GM21381 (cell line): Measurements from ENCODE around the gene POLR1A.

Experiments used
- ATAC-seq: cut with Tn5 transposase; IDR thresholded peaks from one replicate; pipeline ENCODE4 v1.9.1; 2021; ENCODE audit warnings: mild to moderate bottlenecking, moderate library complexity; ENCODE audit not compliant: unreplicated experiment

POLR1A gene

DNA sequence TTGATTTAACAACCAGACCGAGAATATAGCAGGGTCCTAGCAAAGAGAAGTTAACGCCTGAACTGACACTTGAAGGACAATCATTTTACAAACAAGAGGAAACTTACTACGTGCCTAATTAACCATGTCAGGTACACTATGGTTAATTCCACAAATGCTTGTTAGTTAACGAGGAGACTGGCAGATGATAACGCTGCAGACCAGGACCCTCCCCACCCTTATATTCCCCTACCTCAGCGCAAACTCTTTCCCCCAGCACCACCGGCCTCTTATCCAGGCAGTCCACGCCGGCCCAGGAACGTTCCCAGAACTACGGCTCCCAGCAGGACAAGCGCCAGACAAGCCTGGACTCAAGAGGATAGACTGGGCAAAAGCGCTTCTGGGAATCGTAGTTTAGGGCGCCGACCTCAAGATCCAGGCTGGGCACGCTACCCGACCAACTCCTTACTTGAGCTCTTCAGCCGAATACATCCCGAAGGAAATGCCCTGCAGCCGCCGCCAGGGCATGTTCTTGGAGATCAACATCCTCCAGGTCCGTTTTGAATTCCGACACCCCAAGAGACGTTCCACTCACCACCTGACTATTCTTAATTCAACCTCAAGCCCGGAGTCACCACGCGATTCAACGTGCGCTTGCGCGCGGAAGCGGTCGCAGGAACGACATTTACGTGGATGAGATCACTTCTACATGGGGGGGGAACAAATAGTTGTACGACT is at the start of gene POLR1A:
Gene POLR1A (minus strand): TSS at position 635 of the 717 bp plus-strand sequence. CDS start 110 bp downstream, at position 525.
- peak; percentile 64 for ATAC-seq

DNA sequence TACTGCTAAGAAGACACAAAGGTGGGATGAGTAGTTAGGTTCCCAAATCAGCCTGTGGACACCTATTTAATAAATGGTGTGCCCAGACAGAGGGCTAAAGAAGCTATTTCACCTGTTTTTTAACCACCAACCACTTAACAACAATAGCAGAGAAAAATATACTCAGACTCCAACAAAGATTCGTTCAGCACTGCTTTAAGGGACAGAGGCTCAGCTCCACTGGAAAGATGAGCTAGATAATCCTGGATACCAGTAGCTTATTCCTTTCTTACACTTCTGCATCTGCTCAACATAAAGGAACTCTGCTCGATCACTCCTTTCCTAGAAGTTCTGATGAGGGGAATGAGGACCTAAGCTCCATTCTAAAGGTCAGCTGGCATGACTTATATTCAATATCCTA is 44.8 kb upstream of the POLR1A start:
- no peak for ATAC-seq

DNA sequence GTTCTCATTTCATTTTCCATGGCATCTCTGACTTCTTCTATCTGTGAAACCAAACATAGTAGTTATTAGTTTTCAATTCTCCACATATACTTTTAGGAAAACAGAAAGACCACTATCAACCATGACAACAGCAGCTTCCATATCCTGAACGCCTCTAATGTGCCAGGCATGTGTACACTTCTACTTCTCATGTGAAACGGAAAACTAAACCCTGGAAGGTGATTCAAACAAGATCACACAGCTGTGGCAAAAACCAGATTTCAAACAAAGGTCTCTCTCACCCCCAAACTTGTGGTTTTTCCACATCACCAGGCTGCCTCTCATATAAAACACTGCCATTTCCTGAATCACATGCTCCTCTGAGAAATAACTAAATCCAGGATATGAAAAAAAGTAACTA is 42.1 kb upstream of the POLR1A start:
- ATAC-seq: no peak

DNA sequence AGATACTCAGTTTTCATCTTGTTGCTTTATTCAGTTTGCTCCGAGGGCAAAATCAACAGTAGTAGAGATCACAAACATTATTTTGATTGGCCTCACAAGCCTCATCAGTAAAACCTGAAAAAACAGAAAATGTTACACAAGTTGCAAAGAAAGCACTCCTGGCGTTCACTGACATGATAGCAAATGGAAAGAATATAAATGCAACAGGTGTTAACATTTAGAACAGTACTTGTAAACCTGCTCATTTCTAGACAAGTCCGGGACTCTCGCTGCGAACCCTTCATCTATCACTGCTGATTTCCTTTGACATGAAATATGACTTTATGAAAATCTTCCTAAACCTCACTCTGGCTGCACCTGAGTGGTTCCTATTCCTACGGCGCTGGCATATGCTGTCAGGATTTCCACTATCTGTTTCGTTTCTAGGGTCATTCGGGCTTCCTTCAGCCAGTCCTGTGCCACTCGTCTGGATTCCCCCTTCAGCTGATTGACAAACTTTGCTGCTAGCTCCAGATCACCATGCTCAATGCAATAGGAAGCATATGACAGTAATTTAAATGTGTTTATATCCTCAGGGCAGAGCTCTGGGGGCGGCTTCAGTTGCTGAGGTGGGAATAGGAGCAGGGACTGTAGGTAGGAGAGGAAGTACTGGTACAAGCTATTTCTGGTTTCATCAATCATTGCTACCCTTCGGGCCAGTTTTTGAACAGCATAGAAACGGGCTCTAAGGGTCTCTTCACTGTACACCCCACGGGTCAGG is 38.4 kb upstream of the POLR1A start:
- ATAC-seq: no peak

DNA sequence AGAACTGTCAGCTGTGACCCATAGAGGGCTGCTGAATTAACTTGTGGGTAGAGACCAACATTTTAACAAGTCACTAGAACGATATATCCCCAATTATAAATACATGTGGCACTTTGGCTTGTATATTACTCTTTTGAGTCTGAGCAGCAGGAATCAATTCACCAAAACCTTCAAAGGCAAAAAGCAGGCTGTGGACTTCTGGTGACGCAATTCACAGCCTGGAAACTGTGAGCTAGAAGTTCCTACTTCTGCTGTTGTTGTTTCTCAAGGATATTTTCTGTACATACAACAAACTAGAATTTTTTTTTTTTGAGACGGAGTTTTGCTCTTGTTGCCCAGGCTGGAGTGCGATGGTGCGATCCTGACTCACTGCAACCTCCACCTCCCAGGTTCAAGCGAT is 37.6 kb upstream of the POLR1A start:
- no peak for ATAC-seq

DNA sequence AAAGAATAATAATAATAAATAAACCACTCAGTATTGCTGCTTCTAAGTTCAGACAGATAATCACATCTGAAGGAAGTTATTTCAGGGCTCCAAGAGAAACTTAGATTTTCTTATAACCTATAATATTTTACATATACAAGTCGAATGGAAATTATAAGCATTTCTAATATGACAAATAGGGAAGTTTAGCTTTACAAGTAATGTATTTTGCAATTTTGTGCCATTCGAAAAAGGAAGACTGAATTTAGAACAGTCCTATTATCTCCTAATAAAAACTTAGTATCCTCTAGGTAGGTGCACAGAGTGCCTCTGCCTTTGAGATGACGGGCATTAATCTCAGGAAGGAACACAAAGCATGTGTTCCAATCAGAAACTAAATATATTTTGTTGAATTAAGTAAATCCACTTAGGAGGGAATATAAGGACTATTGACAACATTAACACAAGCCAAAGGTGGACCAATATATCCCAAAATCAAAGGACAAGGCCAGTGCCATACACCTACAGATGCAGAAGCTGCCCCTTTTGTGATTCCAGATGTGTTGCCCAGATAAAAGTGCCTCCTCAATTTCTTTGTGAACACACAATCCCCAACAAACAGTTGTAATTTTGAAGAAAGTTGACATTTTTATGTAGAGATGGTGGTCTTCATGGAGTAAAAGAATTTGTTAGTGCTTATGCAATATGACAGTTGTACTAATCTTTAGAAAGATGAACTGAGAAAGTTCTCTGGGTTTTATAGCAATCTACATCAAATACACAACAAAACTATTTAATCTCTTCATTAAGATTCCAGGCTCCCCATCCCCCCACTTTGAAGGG is 37.0 kb upstream of the POLR1A start:
- no peak for ATAC-seq

DNA sequence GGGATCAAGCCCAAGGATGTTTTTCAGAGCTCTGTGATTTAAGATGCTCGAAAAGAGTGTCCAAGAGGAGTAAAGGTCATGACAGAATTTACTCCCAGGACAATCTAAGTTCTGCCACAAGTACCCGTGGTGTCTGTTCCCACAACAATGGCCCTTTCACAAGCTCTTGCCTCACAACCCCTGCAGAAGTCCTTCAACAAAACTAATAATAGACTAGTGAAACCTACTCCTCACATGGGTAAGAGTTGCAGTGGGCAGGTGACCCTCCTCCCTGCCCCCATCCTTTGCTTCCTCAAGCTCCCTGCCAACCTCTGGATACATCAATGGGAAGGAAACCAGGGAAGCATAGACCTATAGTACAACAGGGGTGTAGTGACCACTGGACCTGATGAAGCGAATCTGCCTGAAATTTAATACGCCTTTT is 35.3 kb upstream of the POLR1A start:
- ATAC-seq: no peak

DNA sequence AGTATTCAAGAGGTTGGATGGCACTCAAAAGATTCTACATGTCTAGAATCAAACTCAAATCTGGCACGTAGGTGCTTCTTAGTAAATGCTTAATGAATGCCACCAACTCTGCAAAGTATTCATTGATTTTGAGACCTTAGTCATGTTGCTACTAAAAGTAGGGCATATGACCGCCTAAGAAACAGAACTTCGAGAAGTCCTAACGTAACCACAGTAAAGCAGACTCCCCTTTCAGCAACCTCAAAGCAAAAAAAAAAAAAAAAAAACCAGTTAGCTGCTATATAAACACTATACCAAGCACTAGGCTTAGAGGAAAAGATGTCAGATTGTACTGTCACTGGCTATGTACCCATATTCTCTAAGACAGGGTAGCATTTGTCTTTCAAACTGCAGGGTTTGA is 34.3 kb upstream of the POLR1A start:
- ATAC-seq: no peak

DNA sequence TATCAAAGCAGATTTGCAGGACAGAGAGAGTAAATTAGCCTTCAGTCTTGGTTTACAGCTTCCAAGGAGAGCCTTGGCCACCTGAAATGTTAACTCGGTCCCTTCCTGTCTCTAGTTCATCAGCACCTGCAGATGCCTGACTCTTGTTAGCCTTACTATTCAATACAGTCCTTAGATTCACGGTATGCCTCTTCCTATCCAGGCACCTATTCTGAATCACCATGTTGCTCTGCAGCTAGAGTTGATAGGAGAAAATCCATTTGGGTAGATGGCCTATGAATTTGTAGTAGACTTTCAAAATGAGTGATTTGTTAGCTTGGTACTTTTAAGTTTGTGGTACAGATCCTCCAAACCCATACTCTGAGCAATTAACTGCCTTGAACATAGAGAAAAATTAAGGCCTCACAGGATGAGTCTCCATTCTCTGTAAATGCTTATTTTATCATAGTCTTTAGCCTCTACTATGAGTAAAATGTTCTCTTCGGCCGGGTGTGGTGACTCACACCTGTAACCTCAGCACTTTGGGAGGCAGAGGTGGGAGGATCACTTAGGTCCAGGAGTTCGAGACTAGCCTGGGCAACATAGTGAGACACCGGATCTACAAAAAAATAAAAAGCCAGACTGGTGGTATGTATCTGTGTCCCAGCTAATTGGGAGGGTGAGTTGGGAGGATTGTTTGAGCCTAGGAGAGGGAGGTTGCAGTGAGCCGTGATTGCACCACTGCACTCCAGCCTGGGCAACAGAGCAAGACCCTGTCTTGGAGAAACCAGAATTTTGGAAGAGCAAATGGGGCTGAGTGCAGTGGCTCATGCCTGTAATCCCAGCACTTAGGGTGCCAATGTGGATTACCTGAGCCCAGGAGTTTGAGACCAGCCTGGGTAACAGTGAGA is 33.3 kb upstream of the POLR1A start:
- no peak for ATAC-seq

DNA sequence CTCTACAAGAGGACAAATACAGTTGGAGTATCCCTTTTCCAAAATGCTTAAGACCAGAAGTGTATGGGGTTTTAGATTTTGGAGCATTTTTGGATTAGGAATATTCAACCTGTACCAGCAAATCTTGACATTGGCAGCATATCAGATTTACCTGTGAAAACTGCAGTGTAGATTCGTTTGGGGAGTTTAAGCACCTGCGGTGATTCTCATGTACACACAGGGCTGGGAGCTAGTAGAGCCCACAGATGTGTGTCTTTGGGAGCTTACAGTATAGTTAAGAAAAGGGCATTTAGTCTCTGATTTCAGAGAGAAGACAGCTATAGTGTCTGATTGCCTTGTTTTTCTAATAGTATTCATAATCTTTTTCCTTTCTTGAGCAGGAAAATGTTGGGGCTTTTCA is 30.5 kb upstream of the POLR1A start:
- ATAC-seq: no peak

DNA sequence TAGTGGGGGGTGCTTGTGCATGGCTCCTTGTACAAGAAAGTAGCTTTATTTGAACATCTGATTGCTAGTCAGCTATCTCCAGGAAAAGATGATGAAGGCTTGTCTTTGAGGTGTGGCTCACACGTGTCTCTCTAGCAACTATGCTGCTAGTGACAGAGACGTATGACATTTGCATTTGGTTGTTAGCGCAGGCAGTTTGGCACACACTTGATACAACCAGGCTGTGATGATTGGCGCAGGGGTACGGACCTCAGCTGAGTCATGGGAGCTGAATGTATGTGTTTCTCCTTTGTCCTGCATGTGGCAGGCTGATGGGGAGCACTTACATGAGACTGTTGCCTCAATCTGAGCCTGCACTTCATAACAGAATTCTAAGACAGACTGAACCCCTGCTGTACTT is 30.0 kb upstream of the POLR1A start:
- no peak for ATAC-seq

DNA sequence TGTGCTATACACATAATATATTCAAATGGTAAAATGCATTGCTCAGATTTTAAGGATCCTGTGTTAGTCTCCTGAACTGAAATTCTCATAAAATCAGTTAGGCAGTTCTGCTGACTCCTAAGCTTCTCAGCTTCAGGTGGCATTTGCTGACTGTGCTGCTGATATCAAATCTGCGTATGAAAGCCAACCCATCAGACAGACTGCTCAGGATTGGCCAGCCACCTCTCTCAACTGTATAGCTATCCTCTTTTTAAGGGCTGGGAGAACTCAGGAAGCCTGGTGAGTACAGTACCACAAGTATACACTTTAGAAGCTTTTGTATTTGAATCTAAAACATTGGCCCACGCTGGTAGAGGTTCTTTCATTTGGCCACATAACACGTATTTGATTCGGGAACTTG is 29.0 kb upstream of the POLR1A start:
- ATAC-seq: no peak

DNA sequence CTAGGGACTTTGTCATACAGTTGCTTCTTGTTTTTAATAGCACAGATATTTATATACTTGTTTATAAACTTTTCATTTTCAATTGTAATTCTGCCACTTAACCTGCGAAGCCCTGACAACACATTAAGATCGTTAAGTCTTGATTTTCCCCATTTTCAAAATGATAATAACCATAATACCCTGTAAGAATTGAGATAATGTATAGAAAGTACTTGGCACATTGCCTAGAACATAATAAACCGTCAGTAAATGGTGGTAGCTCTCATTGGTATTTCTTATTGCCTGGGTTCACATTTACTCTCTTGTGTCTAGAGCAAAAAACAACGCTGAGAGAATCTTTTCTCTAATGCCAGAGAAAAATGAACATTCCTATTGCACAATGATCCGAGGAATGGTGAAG is 19.0 kb upstream of the POLR1A start:
- no peak for ATAC-seq

DNA sequence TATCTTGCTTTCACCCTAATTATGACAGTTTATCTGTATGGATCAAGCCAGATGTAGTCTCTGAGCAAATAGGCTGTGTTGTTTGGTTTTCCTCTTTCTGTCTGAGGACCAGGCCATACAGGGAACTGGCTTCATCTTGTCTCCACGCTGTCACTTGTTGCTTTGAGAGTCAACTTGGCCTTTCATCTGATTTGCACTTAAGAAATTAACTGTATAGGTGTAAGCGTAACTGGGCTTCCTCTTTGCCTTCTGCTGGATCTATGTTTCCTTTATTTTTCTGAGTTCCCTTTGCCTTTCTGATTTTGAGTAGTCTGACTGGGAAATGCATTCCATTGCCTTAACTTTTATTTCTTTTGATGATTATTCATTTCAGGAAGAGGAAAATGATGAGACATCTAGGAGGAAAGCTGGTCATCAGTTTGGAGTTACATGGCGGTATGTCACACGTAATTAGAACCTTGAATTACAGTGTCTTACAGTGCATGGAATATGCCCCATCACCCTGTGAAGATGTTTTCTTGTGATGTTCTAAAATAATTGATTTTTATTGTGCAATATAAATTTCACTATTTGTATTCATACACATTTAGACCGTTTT is 17.7 kb upstream of the POLR1A start:
- ATAC-seq: no peak

DNA sequence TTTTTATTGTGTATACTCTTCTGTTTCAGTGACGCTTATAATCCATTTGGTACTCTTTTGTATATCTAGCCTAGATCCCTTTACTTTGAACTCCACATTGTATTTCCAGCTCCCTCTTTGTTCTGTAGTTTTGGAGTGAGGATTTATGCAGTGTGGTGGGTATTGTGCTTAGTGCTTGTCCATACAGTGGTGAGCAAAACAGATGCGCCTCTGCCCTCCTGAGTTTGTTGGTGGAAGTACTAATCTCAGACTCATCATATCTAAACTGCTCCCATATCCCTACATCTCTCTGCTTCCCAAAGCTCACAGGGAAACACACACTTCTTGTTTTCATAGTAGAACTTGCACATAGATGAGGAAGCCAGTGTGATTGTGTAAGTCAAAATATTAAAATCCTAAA is 12.4 kb upstream of the POLR1A start:
- ATAC-seq: no peak

DNA sequence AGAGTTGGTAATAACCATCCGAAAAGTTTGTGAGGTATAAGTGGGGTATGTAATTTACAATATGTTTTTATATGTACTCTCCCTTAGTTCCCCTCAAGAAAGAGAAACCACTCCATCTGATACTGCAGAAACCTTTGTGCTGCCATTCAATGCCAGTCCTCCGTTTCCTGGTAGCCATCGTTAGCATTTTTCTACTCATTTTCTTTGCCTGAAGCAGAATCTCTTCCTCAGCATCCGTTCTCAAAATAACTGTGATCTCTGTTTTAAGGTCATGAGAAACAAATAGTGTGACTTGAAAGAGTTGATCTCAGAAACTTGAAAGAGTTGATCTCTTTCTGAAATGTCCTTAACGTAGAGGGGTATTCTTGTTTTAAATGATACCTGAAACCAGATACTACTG is 1.3 kb upstream of the POLR1A start:
- no peak for ATAC-seq

DNA sequence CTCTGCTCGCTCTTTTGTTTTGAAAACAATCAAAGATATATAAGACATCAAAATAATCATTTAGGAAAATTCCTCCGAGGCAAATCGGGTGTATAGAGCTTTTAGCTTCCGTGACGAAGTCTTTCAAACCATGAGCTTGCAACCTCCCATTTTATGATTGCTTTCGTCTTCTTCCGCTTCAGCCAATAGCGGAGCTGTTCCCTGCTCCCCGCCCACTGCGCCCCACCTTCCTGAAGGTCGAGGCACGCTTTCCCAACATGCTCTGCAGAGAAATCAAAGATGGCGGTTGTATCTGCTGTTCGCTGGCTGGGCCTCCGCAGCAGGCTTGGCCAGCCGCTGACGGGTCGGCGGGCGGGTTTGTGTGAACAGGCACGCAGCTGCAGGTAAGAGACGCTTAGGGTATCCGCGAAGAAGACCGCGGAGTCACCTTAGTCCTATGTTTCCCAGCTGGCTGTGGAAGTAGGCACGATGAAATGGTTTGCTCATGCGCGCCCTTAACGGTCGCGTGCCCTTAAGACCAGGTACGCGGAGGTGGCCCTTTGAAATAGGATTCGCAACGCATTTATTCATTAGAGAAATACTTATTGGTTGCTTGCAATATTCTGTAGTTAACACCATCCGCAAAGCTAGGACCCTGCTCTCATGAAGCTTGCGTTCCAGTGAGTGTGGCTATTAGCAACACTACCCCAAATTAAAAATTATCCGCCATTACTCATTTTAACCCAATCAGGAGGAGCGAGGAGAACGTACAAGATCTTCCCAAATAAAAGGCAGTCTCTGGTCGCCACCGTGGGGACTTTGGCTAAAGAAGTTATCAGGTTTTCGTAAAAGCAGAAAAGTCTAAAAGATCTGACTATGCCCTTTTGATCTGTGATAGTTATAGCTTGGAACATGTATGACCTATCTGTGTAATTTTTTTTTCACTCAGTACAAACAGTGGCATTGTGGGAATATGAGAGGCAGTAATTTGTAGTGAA is 571 bp upstream of the POLR1A start, which contains the start of gene PTCD3:
Gene PTCD3 (plus strand): TSS at position 267 of the 977 bp plus-strand sequence. CDS start 13 bp downstream, at position 280.
- ATAC-seq: peak; percentile 93

DNA sequence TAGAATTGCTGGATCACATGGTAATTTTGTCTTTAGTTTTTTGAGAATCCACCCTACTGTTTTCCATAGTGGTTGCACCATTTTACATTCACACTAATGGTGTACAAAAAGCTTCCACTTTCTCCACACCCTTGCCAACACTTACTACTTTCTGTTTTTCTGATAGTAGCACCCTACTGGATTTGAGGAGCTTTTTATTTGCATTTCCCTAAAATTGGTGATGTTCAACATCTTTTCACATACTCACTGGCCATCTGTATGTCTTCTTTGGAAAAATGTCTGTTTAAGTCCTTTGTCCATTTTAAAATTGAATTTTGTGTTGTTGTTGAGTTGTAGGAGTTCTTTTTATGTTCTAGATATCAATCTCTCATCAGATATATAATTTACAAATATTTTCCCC is 3.5 kb downstream of the POLR1A start:
- no peak for ATAC-seq

DNA sequence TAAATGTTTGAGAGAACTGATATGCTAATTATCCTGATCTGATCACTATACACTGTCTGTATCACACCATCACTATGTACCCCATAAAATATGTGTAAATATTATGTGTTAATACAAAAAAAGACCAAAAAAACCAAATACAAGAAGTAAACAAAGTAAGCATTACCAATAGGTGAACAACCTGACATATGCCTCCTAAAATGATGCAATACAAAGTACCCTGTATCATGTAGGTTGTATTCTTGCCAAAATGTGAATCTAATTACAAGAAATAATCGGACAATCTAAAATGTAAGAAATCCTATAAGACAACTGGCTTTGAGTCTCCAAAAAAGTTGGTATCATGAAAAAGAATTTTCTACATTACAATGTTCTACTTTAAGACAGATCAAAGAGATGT is 7.8 kb downstream of the POLR1A start:
- ATAC-seq: no peak
